Right lobe of liver (tissue), 6 donors: ENCODE measurements around the gene INS. TPM values are rescaled to one million over a fixed set of nuclear protein-coding genes. Genes with fewer than 3 reads are reported as not detected.

ENCODE experiments used
- ATAC-seq, 4 donors: fragments of 200-7000 bp; cut with Tn5 transposase; one replicate each; pipeline ENCODE4 v1.9.1; 2020; ENCODE audit warnings: mild to moderate bottlenecking in 4 of 4, moderate library complexity in 4 of 4
- DNase-seq, 3 donors: peaks; one replicate each; pipeline ENCODE4 v3.0.0-alpha.2; 2020
- H3K27ac ChIP-seq, 3 donors: fragments of 200-600 bp; one replicate each; pipeline ENCODE4 v1.8.0; 2022
- H3K27me3 ChIP-seq, 2 donors: fragments of 200-600 bp; one replicate each; pipeline ENCODE4 v1.8.0; 2022
- H3K36me3 ChIP-seq, 4 donors: fragments of 200-600 bp; sonication (generic) in 1 of 4; one replicate each; pipeline versions ENCODE4 v1.5.1 to v1.8.0; 2017 to 2022; ENCODE audit warnings: control low read depth in 1 of 4
- H3K4me1 ChIP-seq, 4 donors: fragments of 200-600 bp; sonication (generic) in 1 of 4; one replicate each; pipeline versions ENCODE4 v1.5.1 to v1.8.0; 2017 to 2022; ENCODE audit warnings: control low read depth in 1 of 4
- H3K4me3 ChIP-seq, 3 donors: fragments of 200-600 bp; one replicate each; pipeline ENCODE4 v1.8.0; 2022
- H3K9me3 ChIP-seq, 4 donors: fragments of 200-600 bp; sonication (generic) in 1 of 4; one replicate each; pipeline versions ENCODE4 v1.5.1 to v1.8.0; 2017 to 2022; ENCODE audit warnings: control low read depth in 1 of 4
- POLR2A ChIP-seq: fragments of 450-650 bp; IDR thresholded peaks from one replicate; pipeline ENCODE4 v1.6.1; 2017; ENCODE audit warnings: antibody characterized with exemption, mild to moderate bottlenecking
- WGBS: methylation state at CpG from one replicate; pipeline ENCODE4 v1.1.6; 2018; ENCODE audit warnings: low coverage, low lambda C conversion rate; ENCODE audit not compliant: insufficient coverage; ENCODE audit errors: missing lambda C conversion rate; 5-methylcytosine and 5-hydroxymethylcytosine counted together
- intact Hi-C, 2 donors: fragments of 100-400 bp; cut with DNase I; formaldehyde crosslinking; loops; one replicate each; pipeline versions ENCODE4 v1.11.2 to v1.14.1; 2022
- total RNA-seq, 6 experiments: library from RNA; depleted of rRNA in 2 of 6; stranded (reverse); fragments of >200 nt in 2 of 6; fragmentation: NEBNext Ultra II Directional in 3 of 6; extraction: Animal tissue kit (Norgen Biotek cat#: 25700) in 3 of 6; gene quantifications; one replicate each; pipeline versions ENCODE4 v1.1.0 to v1.2.4, GENCODE V29; 2016 to 2023
- TF ChIP-seq, protein P1 (sequence below), 4 donors: fragments of 200-600 bp in 3 of 4; fragments of 450-650 bp in 1 of 4; IDR thresholded peaks; one replicate each; pipeline versions ENCODE4 v1.5.1 to v1.8.0; 2016 to 2022; ENCODE audit warnings: antibody characterized with exemption in 4 of 4, mild to moderate bottlenecking in 2 of 4
- donor health status: DM: no; HTN: yes; CAD: no.
- donor health status: DM: no; HTN: no; CAD: no.
- donor health status: DM: no; HTN: no; CAD: no.
- donor health status: DM: no; HTN: yes; CAD: no.
- donor health status: DM: no; HTN: yes; CAD: no.

INS gene
- total RNA-seq, 6 experiments from 2014 or later = not detected

DNA sequence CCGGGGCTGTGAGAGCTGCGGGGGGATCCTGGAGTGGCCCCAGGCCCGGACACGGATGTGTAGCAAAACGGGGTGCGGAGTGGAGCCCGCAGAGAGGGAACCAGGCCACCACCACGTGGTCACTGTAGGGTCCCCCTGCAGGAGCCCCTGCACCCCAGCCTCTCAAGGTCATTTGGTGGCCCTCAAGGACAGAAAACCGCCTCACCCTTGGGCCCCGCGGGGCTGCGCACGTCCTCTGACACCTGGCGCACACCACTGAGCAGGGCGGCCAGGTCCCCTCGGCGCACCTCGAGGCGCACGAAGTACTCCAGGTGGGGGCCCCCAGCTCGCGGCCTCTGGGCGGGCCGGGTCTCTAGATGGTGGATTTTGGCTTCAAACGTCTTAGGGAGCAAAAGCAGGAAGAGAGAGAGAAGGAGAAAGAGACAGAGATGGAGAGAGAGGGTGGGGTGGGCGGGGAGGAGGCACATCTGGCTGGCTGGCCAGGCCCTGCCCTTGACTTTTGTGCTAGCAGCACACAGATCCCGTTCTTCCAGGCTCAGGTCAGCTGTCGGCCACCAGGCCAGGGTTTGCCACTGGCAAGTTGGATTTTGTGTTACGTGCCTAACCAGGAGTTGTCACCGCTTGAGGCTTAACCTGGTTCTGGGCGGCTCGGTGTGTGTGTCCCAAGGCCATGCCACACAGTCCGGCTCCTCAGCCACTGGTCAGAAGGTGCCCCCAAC is 7.4 kb upstream of the INS start:
- DNase-seq = no peak
- Histone ChIP-seq H3K4me1 (peaks cover 0 to 23% (median 0%) of the 10 kb centered on the region in 4 donors), H3K4me3 (no peak overlapping the region), H3K27me3 (no peaks in the 10 kb centered on the region), H3K36me3 (no peaks in the 10 kb centered on the region), H3K9me3 (no peaks in the 10 kb centered on the region), H3K27ac (no peak overlapping the region)
- 78% methylated on average over 7 of the region's 33 CpGs for WGBS
- intact Hi-C loops = no loop called here
- TF ChIP-seq, protein P1, sequence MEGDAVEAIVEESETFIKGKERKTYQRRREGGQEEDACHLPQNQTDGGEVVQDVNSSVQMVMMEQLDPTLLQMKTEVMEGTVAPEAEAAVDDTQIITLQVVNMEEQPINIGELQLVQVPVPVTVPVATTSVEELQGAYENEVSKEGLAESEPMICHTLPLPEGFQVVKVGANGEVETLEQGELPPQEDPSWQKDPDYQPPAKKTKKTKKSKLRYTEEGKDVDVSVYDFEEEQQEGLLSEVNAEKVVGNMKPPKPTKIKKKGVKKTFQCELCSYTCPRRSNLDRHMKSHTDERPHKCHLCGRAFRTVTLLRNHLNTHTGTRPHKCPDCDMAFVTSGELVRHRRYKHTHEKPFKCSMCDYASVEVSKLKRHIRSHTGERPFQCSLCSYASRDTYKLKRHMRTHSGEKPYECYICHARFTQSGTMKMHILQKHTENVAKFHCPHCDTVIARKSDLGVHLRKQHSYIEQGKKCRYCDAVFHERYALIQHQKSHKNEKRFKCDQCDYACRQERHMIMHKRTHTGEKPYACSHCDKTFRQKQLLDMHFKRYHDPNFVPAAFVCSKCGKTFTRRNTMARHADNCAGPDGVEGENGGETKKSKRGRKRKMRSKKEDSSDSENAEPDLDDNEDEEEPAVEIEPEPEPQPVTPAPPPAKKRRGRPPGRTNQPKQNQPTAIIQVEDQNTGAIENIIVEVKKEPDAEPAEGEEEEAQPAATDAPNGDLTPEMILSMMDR (IDR thresholded peaks at IDR 0.05) = no peak
- TF ChIP-seq POLR2A = no peak
- ATAC-seq = peak in 3 of 4 donors; percentile 10 to 48 (median 23)

DNA sequence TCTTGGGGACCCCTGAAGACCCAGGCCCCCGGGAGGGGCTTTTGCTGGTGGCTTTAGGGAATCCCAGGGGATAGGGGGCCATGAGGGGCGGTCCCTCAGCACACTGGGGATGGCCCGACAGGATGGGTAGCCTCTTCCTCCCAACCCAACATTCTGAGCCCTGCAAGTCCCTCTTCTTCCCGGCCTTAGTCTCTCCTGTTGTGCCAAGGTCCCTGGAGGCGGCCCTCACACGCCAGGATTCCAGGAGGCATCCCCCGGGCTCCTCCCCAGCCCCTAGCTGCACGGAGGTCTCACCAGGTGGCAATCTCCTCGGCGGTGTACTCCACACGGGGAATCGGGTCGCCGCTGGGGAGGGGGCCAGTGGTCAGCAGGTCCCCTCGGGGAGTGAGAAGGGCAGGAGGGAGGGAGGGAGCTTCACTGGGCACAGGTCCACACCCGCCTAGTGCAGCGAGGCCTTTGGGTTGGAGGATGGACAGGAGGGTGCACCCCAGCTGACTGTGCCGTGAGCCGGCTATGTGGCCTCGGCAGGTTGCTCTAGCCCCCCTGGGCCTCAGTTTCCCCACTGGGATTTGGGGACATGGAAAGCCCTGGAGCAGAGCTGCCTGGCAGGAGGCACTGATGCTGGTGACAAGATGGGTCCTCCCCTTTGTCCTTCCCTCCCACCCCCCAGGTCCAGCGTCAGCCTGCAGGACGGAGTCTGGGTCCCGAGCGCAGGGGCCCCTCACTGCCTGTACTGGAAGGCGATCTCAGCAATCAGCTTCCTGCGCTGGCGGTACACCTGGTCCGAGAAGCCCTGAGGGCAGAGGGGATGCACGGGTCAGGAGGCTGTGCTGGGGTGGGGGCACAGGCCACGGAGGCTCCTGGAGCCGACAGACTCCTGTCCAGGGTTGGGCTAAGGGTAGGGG is 6.4 kb upstream of the INS start:
- peaks cover 0 to 23% (median 0%) of the 10 kb centered on the region in 4 donors for H3K4me1 ChIP-seq
- WGBS = 30% methylated on average over 5 of the region's 31 CpGs
- TF ChIP-seq POLR2A = no peak
- TF ChIP-seq, protein P1 (IDR thresholded peaks at IDR 0.05) = no peak
- no peak overlapping the region for H3K27ac ChIP-seq
- H3K27me3 ChIP-seq = no peaks in the 10 kb centered on the region
- no peak overlapping the region for H3K4me3 ChIP-seq
- intact Hi-C loops = no loop called here
- DNase-seq (no peak), ATAC-seq (no peak)
- no peaks in the 10 kb centered on the region for H3K36me3 ChIP-seq
- no peaks in the 10 kb centered on the region for H3K9me3 ChIP-seq

DNA sequence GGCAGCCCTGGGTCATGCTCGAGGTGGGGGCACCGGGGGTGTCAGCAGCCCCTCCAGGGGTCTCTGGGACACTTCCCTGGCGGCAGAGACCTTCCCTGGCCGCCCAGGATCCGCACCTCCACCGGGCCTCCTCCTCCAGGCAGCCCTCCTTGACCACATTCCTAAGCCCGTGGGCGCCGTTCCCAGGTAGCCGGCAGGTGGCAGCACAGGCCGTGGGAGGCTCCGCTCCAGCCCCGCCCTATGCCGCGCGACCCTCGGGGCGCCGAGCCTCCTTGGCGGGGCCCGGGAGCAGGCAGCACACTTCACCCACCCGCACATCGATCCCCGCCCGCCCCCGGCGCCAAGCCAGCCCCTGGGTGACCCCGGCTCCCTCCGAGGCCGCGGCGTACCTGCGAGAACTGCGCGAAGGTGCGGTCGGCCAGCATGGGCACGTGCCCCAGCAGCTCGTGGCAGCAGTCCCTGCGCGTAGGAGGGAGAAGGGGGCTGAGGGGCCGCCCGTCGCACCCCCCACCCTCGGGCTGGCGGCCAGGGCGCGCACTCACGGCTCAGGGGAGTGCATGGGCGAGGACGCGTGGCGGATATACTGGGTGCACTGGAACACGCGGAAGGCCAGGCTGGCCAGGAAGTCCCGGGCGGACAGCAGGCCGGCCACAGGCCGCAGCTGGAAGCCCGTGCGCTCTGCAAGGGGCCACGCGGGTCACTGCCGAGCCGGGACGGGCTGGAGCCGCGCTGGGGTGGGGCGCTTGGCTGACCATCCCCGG is 5.3 kb upstream of the INS start:
- no peak for TF ChIP-seq POLR2A
- TF ChIP-seq, protein P1 (IDR thresholded peaks at IDR 0.05) = peak; percentile 63 to 76 (median 68)
- no peaks in the 10 kb centered on the region for H3K36me3 ChIP-seq
- H3K27ac ChIP-seq = peak overlapping the region in 1 of 3 donors; percentile 18
- peak in 1 of 3 donors; percentile 71 for DNase-seq
- no peaks in the 10 kb centered on the region for H3K9me3 ChIP-seq
- peak; percentile 56 to 65 (median 62) for ATAC-seq
- intact Hi-C loops = no loop called here
- peak overlapping the region in 1 of 3 donors; percentile 16 for H3K4me3 ChIP-seq
- no peaks in the 10 kb centered on the region for H3K27me3 ChIP-seq
- WGBS = 3% methylated on average over 6 of the region's 70 CpGs
- H3K4me1 ChIP-seq = peaks cover 0 to 23% (median 0%) of the 10 kb centered on the region in 4 donors

DNA sequence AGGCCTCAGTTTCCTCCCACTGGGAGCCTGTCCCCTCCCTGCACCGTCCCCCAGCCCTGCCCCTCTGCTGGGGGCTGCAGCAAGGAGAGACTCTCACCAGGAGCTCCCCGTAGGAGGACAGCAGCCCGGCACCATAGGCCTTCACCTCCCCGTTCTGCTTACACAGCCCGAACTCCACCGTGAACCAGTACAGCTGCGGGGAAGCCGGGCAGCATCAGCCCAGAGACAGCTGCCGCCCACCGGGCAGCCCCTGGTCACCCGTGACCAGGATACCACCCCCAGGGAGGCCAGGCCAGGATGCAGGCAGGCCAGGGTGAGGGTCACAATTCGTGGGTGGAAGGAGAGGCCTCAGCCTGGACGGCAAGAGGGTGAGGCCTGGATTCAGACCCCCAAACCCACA is 4.6 kb upstream of the INS start:
- intact Hi-C loops = no loop called here
- DNase-seq (no peak), ATAC-seq (peak in 1 of 4 donors; percentile 4)
- WGBS = 59% methylated on average over 6 of the region's 13 CpGs
- H3K36me3 ChIP-seq = no peaks in the 10 kb centered on the region
- H3K9me3 ChIP-seq = no peaks in the 10 kb centered on the region
- H3K27me3 ChIP-seq = no peaks in the 10 kb centered on the region
- H3K4me3 ChIP-seq = no peak overlapping the region
- peaks cover 0 to 23% (median 0%) of the 10 kb centered on the region in 4 donors for H3K4me1 ChIP-seq
- H3K27ac ChIP-seq = no peak overlapping the region
- no peak for TF ChIP-seq POLR2A
- TF ChIP-seq, protein P1 (IDR thresholded peaks at IDR 0.05) = no peak
